HK-2 (cell line): ENCODE data around the gene SKAP1.
"Not testable (repeated sequence)": the region's sequence is repeated elsewhere in the genome, so short reads cannot be mapped to it uniquely, and the experiment has no call there.

Experiments
- DNase-seq: peaks from one replicate; pipeline ENCODE4 v3.0.0-alpha.2; 2018; ENCODE audit not compliant: unreplicated experiment

Gene SKAP1

GRCh38 chr17:48285614-48286013 is 144.4 kb downstream of the SKAP1 start:
- DNase-seq: no peak

DNA sequence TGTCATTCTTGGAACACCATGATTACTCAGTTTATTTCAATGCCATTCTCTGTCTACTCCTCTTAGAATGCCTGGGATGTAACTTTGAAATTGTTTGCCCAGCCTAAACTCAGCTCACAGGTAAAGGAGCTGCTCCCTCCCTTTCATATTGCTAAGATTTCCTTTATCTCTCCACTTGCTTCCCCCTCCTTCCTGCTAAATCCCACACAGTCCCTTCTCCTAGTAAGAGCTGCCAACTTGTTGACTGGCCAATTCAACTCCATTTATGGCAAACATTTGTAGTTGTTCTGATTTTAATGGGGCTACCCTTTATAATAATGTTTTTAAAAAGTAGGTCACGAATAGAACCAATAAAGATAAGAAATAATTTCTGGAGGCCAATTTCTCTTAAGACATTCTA is 146.1 kb downstream of the SKAP1 start:
- DNase-seq: no peak

DNA sequence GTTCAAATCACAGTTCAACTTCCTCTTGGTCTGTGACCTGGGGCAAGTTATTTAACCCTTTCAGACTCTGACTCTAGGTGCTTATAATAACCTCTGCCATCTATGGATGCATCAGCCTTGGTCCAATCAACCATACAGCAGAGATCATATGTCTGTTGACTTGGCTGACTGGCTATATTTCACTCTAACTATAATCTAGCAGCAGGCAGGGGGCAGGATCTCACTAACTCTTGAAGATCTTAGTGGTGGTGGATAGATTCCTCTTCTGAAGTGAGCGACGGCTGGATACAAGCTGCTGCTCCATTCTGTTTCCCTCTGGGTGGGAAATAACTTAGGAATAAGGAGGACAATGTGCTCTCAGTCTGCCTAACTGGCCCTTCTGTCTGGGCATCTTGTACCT is 146.6 kb downstream of the SKAP1 start:
- no peak for DNase-seq

GRCh38 chr17:48282303-48282702 is 147.7 kb downstream of the SKAP1 start:
- DNase-seq: no peak

DNA sequence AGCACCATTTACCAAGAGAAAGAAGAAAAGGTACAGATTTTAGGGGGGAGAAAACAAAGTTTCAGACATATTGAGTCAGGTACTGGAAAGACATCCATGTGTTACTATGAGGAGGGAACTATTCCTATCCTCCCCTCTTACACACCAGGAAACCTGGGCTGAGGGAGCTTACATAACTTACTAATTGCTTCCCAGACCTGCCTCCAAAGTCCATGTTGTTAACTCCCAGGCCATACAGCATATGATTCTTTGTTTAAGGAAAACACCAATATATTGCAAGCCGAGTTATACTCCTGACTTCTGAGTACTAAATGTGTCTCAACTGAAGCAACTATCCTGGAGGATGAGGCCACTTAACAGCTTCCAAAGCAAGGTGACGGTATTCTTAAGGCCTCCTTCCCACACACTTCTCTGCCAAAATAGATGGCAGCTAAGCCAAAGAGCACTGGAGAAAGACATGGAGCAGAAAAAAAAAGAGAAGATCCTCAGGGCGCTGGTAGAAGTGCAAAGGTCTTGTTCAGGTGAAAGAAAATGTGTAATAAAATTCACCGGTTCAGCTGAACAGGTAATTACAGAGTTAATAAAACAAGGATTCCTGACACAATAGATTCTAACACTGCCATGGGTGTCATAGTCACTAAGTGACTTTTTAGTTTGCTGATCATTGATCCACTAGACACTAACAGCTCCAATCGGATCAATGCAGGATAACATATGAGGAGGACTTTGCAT is 151.1 kb downstream of the SKAP1 start:
- DNase-seq: no peak

DNA sequence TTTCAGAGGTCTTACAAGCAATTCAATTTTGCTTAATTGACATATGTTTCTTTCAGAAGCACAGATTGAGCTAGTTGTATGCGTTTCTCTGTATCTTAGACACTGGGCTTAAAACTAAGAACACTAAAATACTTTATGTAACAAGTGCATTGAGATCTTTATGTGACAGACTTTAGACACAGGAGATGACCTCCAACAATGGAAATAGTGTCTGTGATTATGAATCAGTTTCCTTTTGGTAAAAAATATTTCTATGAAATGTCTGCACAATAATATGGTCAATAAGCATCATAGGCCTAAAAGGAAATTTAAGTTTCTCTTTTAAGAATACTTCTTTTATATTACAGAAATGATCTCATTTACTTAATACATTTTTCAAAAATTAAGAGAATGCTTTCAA is 153.2 kb downstream of the SKAP1 start:
- no peak for DNase-seq

GRCh38 chr17:48270899-48271298 is 159.1 kb downstream of the SKAP1 start:
- DNase-seq: no peak

GRCh38 chr17:48269209-48269608 is 160.8 kb downstream of the SKAP1 start:
- DNase-seq: no peak

GRCh38 chr17:48263731-48264035 is 166.3 kb downstream of the SKAP1 start:
- DNase-seq: no peak

DNA sequence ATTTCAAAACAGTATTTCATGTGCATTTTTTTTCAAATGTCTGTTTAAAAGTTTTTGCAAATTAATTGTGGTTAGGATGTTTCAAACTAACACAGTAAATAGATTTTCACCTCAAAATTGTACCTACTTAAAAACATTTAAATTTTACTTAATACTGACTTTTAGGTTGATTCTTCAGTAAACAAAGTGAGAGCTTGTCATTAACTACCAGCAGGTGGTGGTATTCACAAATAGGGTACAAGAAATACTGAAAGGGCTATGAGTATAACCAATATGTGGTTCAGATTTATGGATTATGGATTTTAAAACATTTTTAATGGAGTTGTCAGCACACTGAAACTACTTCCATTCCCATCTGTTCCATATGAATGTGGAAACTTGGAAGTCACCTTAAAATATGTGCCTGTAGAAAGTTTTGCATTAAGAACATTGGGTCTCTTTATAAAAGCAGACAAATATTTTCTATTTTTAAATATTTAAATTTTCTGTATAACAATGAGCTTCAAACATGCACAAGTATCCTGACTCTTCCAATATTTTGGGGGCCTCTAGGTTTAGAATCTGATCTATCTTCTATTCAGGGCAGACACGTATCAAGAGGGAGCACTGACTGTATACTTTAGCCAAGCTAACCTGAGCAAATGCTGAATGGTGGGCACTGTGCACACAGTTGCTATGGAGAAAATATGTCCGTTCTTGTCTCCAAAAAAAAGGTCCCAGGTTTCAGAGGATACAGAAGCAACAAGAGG is 166.9 kb downstream of the SKAP1 start:
- no peak for DNase-seq

- DNase-seq: peak; percentile 56
These were observed 168.6 kb downstream of the SKAP1 start for GRCh38 chr17:48261297-48261880.

- no peak for DNase-seq
These were observed 170.2 kb downstream of the SKAP1 start for GRCh38 chr17:48259694-48260291.

- no peak for DNase-seq
These were observed 171.7 kb downstream of the SKAP1 start for GRCh38 chr17:48258331-48258730.

DNA sequence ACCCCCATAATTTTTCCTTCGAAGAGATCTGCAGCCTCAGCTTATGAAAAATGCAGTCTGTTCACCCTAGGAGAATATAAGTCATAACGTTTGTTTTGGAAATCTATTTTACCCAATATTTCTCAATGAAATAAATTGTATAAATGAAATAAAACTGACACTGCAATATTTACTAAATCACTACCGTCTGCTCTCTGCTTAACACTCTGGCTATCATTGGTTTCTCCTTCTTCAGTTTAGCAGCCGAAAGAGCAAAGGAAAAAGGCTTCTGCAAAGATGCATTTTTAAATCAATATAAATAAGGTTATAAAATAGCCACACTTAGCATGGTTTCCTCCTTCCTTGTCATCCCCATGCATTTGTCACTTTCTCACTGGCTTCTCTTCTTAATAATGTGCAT is 174.3 kb downstream of the SKAP1 start:
- no peak for DNase-seq

GRCh38 chr17:48254896-48255295 is 175.1 kb downstream of the SKAP1 start:
- DNase-seq: no peak

DNA sequence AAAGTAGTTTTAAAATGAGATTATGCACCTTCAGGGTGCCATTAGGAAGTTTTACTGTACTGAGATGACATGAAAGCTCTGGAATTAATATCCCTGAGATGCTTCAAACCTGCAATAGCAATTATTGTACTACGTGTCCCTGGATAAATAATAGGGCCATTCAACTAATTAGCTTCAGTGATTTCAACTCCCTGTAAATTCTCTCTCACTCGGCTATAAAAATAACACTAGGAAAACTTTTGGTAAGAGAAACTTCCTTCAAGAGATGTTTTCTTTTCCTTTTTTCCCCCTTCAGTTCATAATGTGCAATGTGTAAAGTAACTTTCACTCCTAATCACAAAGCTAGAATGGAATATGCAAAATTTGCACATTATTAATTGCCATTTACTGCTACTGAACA is 176.0 kb downstream of the SKAP1 start:
- no peak for DNase-seq

DNA sequence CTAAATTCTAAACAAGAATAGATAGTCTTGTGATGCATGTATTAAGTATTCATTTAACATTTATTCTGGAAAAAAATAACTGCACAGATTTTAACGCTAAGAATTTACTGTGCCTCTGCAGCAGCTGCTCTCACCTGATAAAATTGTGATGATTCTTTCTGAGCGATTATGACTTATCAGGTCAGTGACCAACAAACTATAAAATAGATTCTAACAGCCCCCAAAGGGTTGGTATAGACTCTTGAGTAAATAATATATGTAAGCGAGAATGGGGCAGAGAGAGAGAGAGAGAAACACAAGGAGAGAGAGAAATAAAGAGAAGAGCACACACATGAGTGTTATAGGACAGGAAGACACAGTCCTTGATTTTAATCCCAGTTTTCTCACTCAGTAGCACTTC is 178.1 kb downstream of the SKAP1 start:
- DNase-seq: no peak

- DNase-seq: no peak
These were observed 179.1 kb downstream of the SKAP1 start for GRCh38 chr17:48250949-48251348.

- not testable (repeated sequence) for DNase-seq
These were observed 180.0 kb downstream of the SKAP1 start for GRCh38 chr17:48250059-48250458.

GRCh38 chr17:48247603-48248002 is 182.4 kb downstream of the SKAP1 start:
- DNase-seq: no peak

DNA sequence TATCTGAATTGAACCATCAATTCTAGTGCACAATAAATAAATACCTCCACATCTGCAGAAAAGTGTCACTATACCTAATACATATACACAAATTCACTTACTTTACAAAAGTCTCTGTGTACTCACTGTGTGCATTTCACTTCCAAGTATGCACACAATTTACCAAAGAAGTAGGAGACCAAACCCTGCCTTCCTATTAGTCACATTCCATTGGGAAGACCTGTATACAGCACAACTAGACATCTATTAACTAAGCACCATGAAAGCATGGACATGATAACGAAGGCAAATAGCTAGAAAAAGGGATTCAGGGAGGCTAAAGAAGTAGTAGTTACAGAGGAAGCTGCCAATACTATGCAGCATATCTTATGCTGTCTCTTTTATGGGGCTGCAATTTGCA is 183.0 kb downstream of the SKAP1 start:
- no peak for DNase-seq

- DNase-seq: no peak
These were observed 183.4 kb downstream of the SKAP1 start for GRCh38 chr17:48246612-48247011.
